Measurements from ENCODE around the gene JPH3. TPM values are rescaled to one million over a fixed set of nuclear protein-coding genes. Genes with fewer than 3 reads are reported as not detected.
"Not testable (repeated sequence)": the region's sequence is repeated elsewhere in the genome, so short reads cannot be mapped to it uniquely, and the experiment has no call there.

The JPH3 gene
- total and polyA plus RNA-seq, 7 donors: under 0.01 to 1.4 (median 0.73) TPM; not detected in 1

- peaks cover 0 to 56% (median 2%) of the 10 kb centered on the region in 3 donors for H3K27me3 ChIP-seq
- H3K27ac ChIP-seq: no peak overlapping the region
- intact Hi-C loops (cut with DNase I): no loop called here
- WGBS, 2 donors: 77 to 86% methylated on average over 17 of the region's 17 CpGs
- TF ChIP-seq POLR2A (IDR thresholded peaks at IDR 0.05): no peak
- TF ChIP-seq CTCF (IDR thresholded peaks at IDR 0.05): no peak
- TF ChIP-seq EP300 (IDR thresholded peaks at IDR 0.05): no peak
- no peak for TF ChIP-seq POLR2AphosphoS5 (IDR thresholded peaks at IDR 0.05)
- H3K36me3 ChIP-seq: no peaks in the 10 kb centered on the region
- no peaks in the 10 kb centered on the region for H3K4me1 ChIP-seq
- no peaks in the 10 kb centered on the region for H3K9me3 ChIP-seq
- H3K4me3 ChIP-seq: no peak overlapping the region
- no peak for DNase-seq
Measured at GRCh38 chr16:87680272-87680644, 78.0 kb downstream of the JPH3 start.

- DNase-seq; intact Hi-C loops (cut with DNase I); H3K9me3 ChIP-seq; H3K4me1 ChIP-seq; H3K4me3 ChIP-seq; H3K36me3 ChIP-seq; H3K27ac ChIP-seq: not testable (repeated sequence)
- 95 to 96% methylated on average over 60 of the region's 60 CpGs for WGBS, 2 donors
- peaks cover 0 to 55% (median 4%) of the 10 kb centered on the region in 3 donors for H3K27me3 ChIP-seq
Measured at GRCh38 chr16:87681051-87681602, 78.8 kb downstream of the JPH3 start.

GRCh38 chr16:87681981-87682570, 79.8 kb downstream of the JPH3 start:
- intact Hi-C loops (cut with DNase I): no loop called here
- H3K36me3 ChIP-seq: no peaks in the 10 kb centered on the region
- no peak overlapping the region for H3K27ac ChIP-seq
- H3K9me3 ChIP-seq: no peaks in the 10 kb centered on the region
- WGBS, 2 donors: 48 to 52% methylated on average over 9 of the region's 9 CpGs
- no peak for DNase-seq
- no peaks in the 10 kb centered on the region for H3K4me1 ChIP-seq
- peaks cover 0 to 65% (median 7%) of the 10 kb centered on the region in 3 donors for H3K27me3 ChIP-seq
- no peak overlapping the region for H3K4me3 ChIP-seq
- no peak for TF ChIP-seq POLR2AphosphoS5 (IDR thresholded peaks at IDR 0.05)
- TF ChIP-seq EP300 (IDR thresholded peaks at IDR 0.05): no peak
- no peak for TF ChIP-seq CTCF (IDR thresholded peaks at IDR 0.05)
- TF ChIP-seq POLR2A (IDR thresholded peaks at IDR 0.05): no peak

DNA sequence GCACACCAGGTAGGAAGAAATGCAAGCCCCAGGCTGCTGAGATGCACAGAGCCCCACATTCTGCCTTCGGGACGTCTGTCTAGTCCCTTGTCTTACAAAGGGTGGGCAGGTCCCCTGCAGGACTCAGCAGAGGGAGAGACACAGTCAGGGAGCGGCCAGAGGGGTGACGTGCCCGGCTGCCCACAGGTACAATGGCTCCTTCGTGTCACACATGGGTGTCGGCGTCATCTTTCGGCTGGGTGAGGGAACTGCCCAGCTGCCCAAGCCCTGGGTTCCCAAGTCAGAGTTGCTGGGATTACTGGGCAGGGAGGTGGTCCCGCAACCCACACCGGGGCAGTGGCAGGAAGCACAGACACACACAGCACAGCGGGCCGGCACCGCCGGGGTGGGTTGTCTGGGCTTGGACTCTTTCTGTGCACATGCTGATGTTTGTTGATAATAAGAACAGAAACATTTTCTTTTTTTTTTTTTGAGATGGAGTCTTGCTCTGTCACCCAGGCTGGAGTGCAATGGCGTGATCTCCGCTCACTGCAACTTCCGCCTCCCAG, 80.6 kb downstream of the JPH3 start:
- Histone ChIP-seq H3K4me3 (no peak overlapping the region), H3K27ac (no peak overlapping the region), H3K4me1 (no peaks in the 10 kb centered on the region), H3K27me3 (peaks cover 0 to 65% (median 12%) of the 10 kb centered on the region in 3 donors), H3K36me3 (no peaks in the 10 kb centered on the region), H3K9me3 (no peaks in the 10 kb centered on the region)
- WGBS, 2 donors: 88% methylated on average over 18 of the region's 18 CpGs
- no peak for TF ChIP-seq CTCF (IDR thresholded peaks at IDR 0.05)
- TF ChIP-seq POLR2A (IDR thresholded peaks at IDR 0.05): no peak
- TF ChIP-seq EP300 (IDR thresholded peaks at IDR 0.05): no peak
- no peak for TF ChIP-seq POLR2AphosphoS5 (IDR thresholded peaks at IDR 0.05)
- intact Hi-C loops (cut with DNase I): no loop called here
- no peak for DNase-seq

GRCh38 chr16:87684106-87684677, 81.9 kb downstream of the JPH3 start:
- intact Hi-C loops (cut with DNase I): no loop called here

More at GRCh38 chr16:87684106-87684677, 81.9 kb downstream of the JPH3 start:
- H3K4me3 ChIP-seq: no peak overlapping the region
- DNase-seq: no peak
- no peaks in the 10 kb centered on the region for H3K36me3 ChIP-seq
- H3K27me3 ChIP-seq: peaks cover 0 to 70% (median 15%) of the 10 kb centered on the region in 3 donors
- H3K27ac ChIP-seq: no peak overlapping the region
- TF ChIP-seq CTCF (IDR thresholded peaks at IDR 0.05) (no peak), EP300 (IDR thresholded peaks at IDR 0.05) (no peak), POLR2AphosphoS5 (IDR thresholded peaks at IDR 0.05) (no peak), POLR2A (IDR thresholded peaks at IDR 0.05) (no peak)
- no peaks in the 10 kb centered on the region for H3K4me1 ChIP-seq
- 66 to 87% methylated on average over 24 of the region's 24 CpGs for WGBS, 2 donors
- H3K9me3 ChIP-seq: no peaks in the 10 kb centered on the region

All from sigmoid colon (tissue), 7 donors.